ENCODE data around the gene VIPR1.

Gene VIPR1

GRCh38 chr3:42502429-42503250 is at the start of gene VIPR1:
TSS of gene VIPR1 (plus strand) at chr3:42502643. CDS start at chr3:42502736, 93 bp downstream.
- peak within 1 kb of the TSS; percentile 11; the same call in 1 of the 2 replicates for H3K4me3 ChIP-seq (replicated peaks; ENCODE audit: low read depth, low read length)
- TF ChIP-seq CTCF (IDR thresholded peaks at IDR 0.05; ENCODE audit: low read depth, low read length, missing control alignments): no peak
- DNase-seq (ENCODE audit: extremely low read depth, low read depth): no peak

GRCh38 chr3:42456211-42456610 is 46.2 kb upstream of the VIPR1 start:
- TF ChIP-seq CTCF (IDR thresholded peaks at IDR 0.05; ENCODE audit: low read depth, low read length, missing control alignments): no peak
- H3K4me3 ChIP-seq (replicated peaks; ENCODE audit: low read depth, low read length): no peak overlapping the region
- DNase-seq (ENCODE audit: extremely low read depth, low read depth): no peak

- no peak for TF ChIP-seq CTCF (IDR thresholded peaks at IDR 0.05; ENCODE audit: low read depth, low read length, missing control alignments)
- DNase-seq (ENCODE audit: extremely low read depth, low read depth): no peak
- no peak overlapping the region for H3K4me3 ChIP-seq (replicated peaks; ENCODE audit: low read depth, low read length)
Measured at GRCh38 chr3:42459151-42459550, 43.3 kb upstream of the VIPR1 start.

GRCh38 chr3:42461762-42462161 is 40.7 kb upstream of the VIPR1 start:
- no peak overlapping the region for H3K4me3 ChIP-seq (replicated peaks; ENCODE audit: low read depth, low read length)
- DNase-seq (ENCODE audit: extremely low read depth, low read depth): no peak
- TF ChIP-seq CTCF (IDR thresholded peaks at IDR 0.05; ENCODE audit: low read depth, low read length, missing control alignments): no peak

GRCh38 chr3:42463093-42463492 is 39.4 kb upstream of the VIPR1 start:
- DNase-seq (ENCODE audit: extremely low read depth, low read depth): no peak
- no peak overlapping the region for H3K4me3 ChIP-seq (replicated peaks; ENCODE audit: low read depth, low read length)
- TF ChIP-seq CTCF (IDR thresholded peaks at IDR 0.05; ENCODE audit: low read depth, low read length, missing control alignments): no peak

- TF ChIP-seq CTCF (IDR thresholded peaks at IDR 0.05; ENCODE audit: low read depth, low read length, missing control alignments): no peak
- H3K4me3 ChIP-seq (replicated peaks; ENCODE audit: low read depth, low read length): no peak overlapping the region
- DNase-seq (ENCODE audit: extremely low read depth, low read depth): no peak
Measured at GRCh38 chr3:42468111-42468510, 34.3 kb upstream of the VIPR1 start.

Data from HFF-Myc (cell line).